HepG2 (cell line): ENCODE results near the gene NPTXR. TPM values are rescaled to one million over a fixed set of nuclear protein-coding genes. Genes with fewer than 3 reads are reported as not detected.

Experiments used
- DNMT3B ChIP-seq: conservative IDR thresholded peaks from 2 replicates; pipeline ENCODE4 v1.6.1; 2016; ENCODE audit warnings: missing biosample characterization, control low read depth
- HOXA7 ChIP-seq: sonication (generic); formaldehyde crosslinking; IDR thresholded peaks from 2 replicates; pipeline ENCODE4 v1.8.1; 2022; ENCODE audit warnings: mild to moderate bottlenecking, missing genetic modification reagents, moderate library complexity
- IRF2 ChIP-seq: IDR thresholded peaks from 2 replicates; pipeline ENCODE4 v1.6.1; 2018; ENCODE audit warnings: missing genetic modification reagents, missing compliant biosample characterization
- LCORL ChIP-seq, 2 experiments: fragments of 450-650 bp in 1 of 2; sonication (generic) in 1 of 2; formaldehyde crosslinking in 1 of 2; IDR thresholded peaks; 2 replicates each; pipeline versions ENCODE4 v1.5.0 to v1.6.1; 2017 to 2020; ENCODE audit warnings: antibody characterized with exemption in 1 of 2, missing genetic modification reagents in 1 of 2
- PAF1 ChIP-seq: IDR thresholded peaks from 2 replicates; pipeline ENCODE4 v1.6.1; 2016; ENCODE audit warnings: missing genetic modification reagents, missing compliant biosample characterization
- SNAPC4 ChIP-seq: sonication (generic); formaldehyde crosslinking; IDR thresholded peaks from 2 replicates; pipeline ENCODE4 v1.4.0; 2020; ENCODE audit warnings: mild to moderate bottlenecking, missing genetic modification reagents
- TAF1 ChIP-seq: sonication (generic); formaldehyde crosslinking; IDR thresholded peaks from 2 replicates; pipeline ENCODE4 v1.4.0; 2020; ENCODE audit warnings: missing genetic modification reagents
- THYN1 ChIP-seq: sonication (generic); formaldehyde crosslinking; IDR thresholded peaks from 2 replicates; pipeline ENCODE4 v1.8.1; 2023; ENCODE audit warnings: low read depth, mild to moderate bottlenecking, moderate library complexity, missing genetic modification reagents, borderline replicate concordance
- TOPORS ChIP-seq: sonication (generic); formaldehyde crosslinking; IDR thresholded peaks from 2 replicates; pipeline ENCODE4 v1.8.0; 2023; ENCODE audit warnings: mild to moderate bottlenecking, missing genetic modification reagents
- ZKSCAN1 ChIP-seq: fragments of 150-350 bp; IDR thresholded peaks from 2 replicates; pipeline ENCODE4 v1.6.1; 2014; ENCODE audit warnings: low read length
- ZNF24 ChIP-seq: fragments of 450-650 bp; IDR thresholded peaks from 2 replicates; pipeline ENCODE4 v1.6.1; 2017; ENCODE audit warnings: antibody characterized with exemption, mild to moderate bottlenecking
- ZNF263 ChIP-seq: sonication (generic); formaldehyde crosslinking; IDR thresholded peaks from 2 replicates; pipeline ENCODE4 v1.4.0; 2020; ENCODE audit warnings: missing genetic modification reagents
- ZNF644 ChIP-seq: IDR thresholded peaks from 2 replicates; pipeline ENCODE4 v1.6.1; 2016; ENCODE audit warnings: low read depth
- ZNF816 ChIP-seq: sonication (generic); formaldehyde crosslinking; IDR thresholded peaks from 2 replicates; pipeline ENCODE4 v1.8.0; 2022; ENCODE audit warnings: missing genetic modification reagents, mild to moderate bottlenecking, borderline replicate concordance
- polyA plus RNA-seq, 8 experiments: library from polyadenylated mRNA; depleted of rRNA in 3 of 8; stranded (reverse) in 7 of 8; unstranded in 1 of 8; fragments of >200 nt; fragmentation: Illumina TruSeq in 4 of 8; extraction: Trizol in 4 of 8; gene quantifications; 2 replicates each; pipeline versions ENCODE4 v1.2.1 to v1.2.3, GENCODE V29; 2011 to 2016; ENCODE audit warnings: low read depth in 4 of 8, missing spikeins in 1 of 8, mixed read lengths in 1 of 8; ENCODE audit not compliant: insufficient read depth in 1 of 8
- total RNA-seq, 5 experiments: library from RNA; depleted of rRNA; stranded (reverse); fragments of >200 nt; fragmentation: Illumina TruSeq; extraction: Trizol; gene quantifications; 2 replicates each; pipeline ENCODE4 v1.2.3, GENCODE V29; 2016; ENCODE audit warnings: low read depth in 1 of 5
- TF ChIP-seq, protein P1 (sequence below): sonication (generic); formaldehyde crosslinking; IDR thresholded peaks from one replicate; pipeline ENCODE4 v1.5.1; 2020; ENCODE audit warnings: mild to moderate bottlenecking, missing genetic modification reagents; ENCODE audit errors: not compliant biosample characterization
- TF ChIP-seq, protein P2 (sequence below): sonication (generic); formaldehyde crosslinking; IDR thresholded peaks from 2 replicates; pipeline ENCODE4 v1.5.1; 2020; ENCODE audit warnings: missing genetic modification reagents, mild to moderate bottlenecking, borderline replicate concordance

The NPTXR gene
- total and polyA plus RNA-seq, 2 of the 13 experiments (the other 11 are each of a cell fraction or from before 2014, with no cell fraction given): 2.6 to 4.8 TPM

- TF ChIP-seq, protein P1, sequence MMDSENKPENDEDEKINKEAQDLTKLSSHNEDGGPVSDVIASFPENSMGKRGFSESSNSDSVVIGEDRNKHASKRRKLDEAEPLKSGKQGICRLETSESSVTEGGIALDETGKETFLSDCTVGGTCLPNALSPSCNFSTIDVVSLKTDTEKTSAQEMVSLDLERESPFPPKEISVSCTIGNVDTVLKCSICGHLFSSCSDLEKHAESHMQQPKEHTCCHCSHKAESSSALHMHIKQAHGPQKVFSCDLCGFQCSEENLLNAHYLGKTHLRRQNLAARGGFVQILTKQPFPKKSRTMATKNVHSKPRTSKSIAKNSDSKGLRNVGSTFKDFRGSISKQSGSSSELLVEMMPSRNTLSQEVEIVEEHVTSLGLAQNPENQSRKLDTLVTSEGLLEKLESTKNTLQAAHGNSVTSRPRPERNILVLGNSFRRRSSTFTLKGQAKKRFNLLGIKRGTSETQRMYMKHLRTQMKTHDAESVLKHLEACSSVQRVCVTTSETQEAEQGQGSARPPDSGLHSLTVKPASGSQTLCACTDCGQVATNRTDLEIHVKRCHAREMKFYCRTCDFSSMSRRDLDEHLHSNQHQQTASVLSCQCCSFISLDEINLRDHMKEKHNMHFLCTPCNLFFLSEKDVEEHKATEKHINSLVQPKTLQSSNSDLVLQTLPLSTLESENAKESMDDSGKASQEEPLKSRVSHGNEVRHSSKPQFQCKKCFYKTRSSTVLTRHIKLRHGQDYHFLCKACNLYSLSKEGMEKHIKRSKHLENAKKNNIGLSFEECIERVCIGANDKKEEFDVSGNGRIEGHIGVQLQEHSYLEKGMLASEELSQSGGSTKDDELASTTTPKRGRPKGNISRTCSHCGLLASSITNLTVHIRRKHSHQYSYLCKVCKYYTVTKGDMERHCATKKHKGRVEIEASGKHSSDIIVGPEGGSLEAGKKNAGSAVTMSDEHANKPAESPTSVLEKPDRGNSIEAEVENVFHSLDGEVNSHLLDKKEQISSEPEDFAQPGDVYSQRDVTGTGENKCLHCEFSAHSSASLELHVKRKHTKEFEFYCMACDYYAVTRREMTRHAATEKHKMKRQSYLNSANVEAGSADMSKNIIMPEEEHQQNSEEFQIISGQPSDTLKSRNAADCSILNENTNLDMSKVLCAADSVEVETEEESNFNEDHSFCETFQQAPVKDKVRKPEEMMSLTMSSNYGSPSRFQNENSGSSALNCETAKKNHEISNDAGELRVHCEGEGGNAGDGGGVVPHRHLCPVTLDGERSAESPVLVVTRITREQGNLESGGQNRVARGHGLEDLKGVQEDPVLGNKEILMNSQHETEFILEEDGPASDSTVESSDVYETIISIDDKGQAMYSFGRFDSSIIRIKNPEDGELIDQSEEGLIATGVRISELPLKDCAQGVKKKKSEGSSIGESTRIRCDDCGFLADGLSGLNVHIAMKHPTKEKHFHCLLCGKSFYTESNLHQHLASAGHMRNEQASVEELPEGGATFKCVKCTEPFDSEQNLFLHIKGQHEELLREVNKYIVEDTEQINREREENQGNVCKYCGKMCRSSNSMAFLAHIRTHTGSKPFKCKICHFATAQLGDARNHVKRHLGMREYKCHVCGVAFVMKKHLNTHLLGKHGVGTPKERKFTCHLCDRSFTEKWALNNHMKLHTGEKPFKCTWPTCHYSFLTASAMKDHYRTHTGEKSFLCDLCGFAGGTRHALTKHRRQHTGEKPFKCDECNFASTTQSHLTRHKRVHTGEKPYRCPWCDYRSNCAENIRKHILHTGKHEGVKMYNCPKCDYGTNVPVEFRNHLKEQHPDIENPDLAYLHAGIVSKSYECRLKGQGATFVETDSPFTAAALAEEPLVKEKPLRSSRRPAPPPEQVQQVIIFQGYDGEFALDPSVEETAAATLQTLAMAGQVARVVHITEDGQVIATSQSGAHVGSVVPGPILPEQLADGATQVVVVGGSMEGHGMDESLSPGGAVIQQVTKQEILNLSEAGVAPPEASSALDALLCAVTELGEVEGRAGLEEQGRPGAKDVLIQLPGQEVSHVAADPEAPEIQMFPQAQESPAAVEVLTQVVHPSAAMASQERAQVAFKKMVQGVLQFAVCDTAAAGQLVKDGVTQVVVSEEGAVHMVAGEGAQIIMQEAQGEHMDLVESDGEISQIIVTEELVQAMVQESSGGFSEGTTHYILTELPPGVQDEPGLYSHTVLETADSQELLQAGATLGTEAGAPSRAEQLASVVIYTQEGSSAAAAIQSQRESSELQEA (CRISPR knock-in tag): no peak
- TF ChIP-seq TOPORS (CRISPR knock-in tag): no peak
- TF ChIP-seq ZNF263 (CRISPR knock-in tag): no peak
- TF ChIP-seq THYN1 (CRISPR knock-in tag): no peak
- TF ChIP-seq HOXA7: no peak
- TF ChIP-seq LCORL (IDR thresholded peaks at IDR 0.05): no peak
- TF ChIP-seq LCORL (CRISPR knock-in tag; IDR thresholded peaks at IDR 0.05): no peak
- no peak for TF ChIP-seq ZNF24
- TF ChIP-seq SNAPC4 (CRISPR knock-in tag): no peak
- no peak for TF ChIP-seq ZNF816 (CRISPR knock-in tag)
- TF ChIP-seq, protein P2, sequence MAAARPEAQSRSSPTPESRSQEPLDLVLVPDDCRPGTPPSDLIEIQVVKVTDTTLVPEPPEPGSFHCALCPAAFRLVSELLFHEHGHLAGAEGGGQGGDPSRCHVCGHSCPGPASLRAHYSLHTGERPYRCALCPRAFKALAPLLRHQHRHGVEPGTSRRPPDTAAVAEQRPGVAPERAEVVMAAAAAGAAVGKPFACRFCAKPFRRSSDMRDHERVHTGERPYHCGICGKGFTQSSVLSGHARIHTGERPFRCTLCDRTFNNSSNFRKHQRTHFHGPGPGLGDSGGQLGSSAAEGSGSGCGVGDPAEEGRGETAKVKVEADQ: no peak
- peak; percentile 15; the same call in 1 of the 2 replicates for TF ChIP-seq TAF1 (CRISPR knock-in tag)
- no peak for TF ChIP-seq ZKSCAN1
- no peak for TF ChIP-seq IRF2 (CRISPR knock-in tag)
- no peak for TF ChIP-seq PAF1 (CRISPR knock-in tag)
- no peak for TF ChIP-seq ZNF644
- no peak for TF ChIP-seq DNMT3B
Measured at GRCh38 chr22:38872172-38872830, 28.5 kb upstream of the NPTXR start, which contains the start of gene CBX6 (continued).
